HL-60 (cell line): ENCODE measurements around the gene OPHN1.

Source experiments
- DNase-seq, 2 experiments: peaks; one replicate each; pipeline ENCODE4 v3.0.0-alpha.2; 2010 to 2020; ENCODE audit warnings: low read depth in 1 of 2, low spot score in 1 of 2
- H3K27ac ChIP-seq: fragments of 250-450 bp; sonication (Bioruptor Pico); replicated peaks from 2 replicates; pipeline ENCODE4 v1.5.1; 2020; ENCODE audit warnings: mild to moderate bottlenecking, moderate library complexity
- H3K27me3 ChIP-seq: fragments of 250-450 bp; sonication (Bioruptor Pico); 2 replicates; pipeline ENCODE4 v1.5.1; 2021; ENCODE audit warnings: mild to moderate bottlenecking, moderate library complexity; ENCODE audit not compliant: insufficient read depth, poor library complexity, severe bottlenecking
- H3K4me3 ChIP-seq: replicated peaks from 2 replicates; pipeline ENCODE4 v1.5.1; 2011; ENCODE audit warnings: mild to moderate bottlenecking, control low read depth, low read length; ENCODE audit not compliant: insufficient read depth
- GABPA ChIP-seq: IDR thresholded peaks from 2 replicates; pipeline ENCODE4 v1.6.1; 2012; ENCODE audit warnings: low read depth
- POLR2AphosphoS5 ChIP-seq: IDR thresholded peaks from 2 replicates; pipeline ENCODE4 v1.6.1; 2012; ENCODE audit warnings: low read depth
- SPI1 ChIP-seq: IDR thresholded peaks from 2 replicates; pipeline ENCODE4 v1.6.1; 2012; ENCODE audit warnings: low read depth, mild to moderate bottlenecking, borderline replicate concordance
- TF ChIP-seq, protein P1 (sequence below): IDR thresholded peaks from 2 replicates; pipeline ENCODE4 v1.6.1; 2012; ENCODE audit warnings: low read depth; ENCODE audit not compliant: insufficient replicate concordance
- TF ChIP-seq, protein P2 (sequence below): IDR thresholded peaks from one replicate; pipeline ENCODE4 v1.5.1; 2011; ENCODE audit warnings: low read length, control low read depth, inconsistent platforms; ENCODE audit not compliant: insufficient read depth

The OPHN1 gene

DNA sequence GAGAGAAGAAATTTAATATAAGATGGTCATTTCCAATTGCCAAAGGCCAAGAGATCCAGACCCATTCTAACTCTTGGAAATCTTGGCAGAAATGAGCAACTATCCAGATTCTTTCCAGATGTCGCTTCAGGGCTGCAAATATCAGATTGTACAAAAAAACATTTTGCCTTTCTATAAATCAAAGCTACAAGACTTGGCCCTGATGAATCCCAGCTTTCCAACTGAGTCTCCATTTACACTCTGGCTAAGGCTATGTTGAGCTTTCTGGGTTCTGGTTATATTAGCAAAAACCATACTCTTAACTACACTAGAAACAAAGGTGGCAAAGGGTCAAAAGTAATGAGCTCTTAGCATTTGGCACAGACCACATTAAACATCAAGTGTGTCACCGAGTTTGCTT is 345.8 kb downstream of the OPHN1 start:
- Histone ChIP-seq H3K27me3 (no peaks in the 10 kb centered on the region), H3K27ac (no peak overlapping the region), H3K4me3 (no peak overlapping the region)
- no peak for DNase-seq
- TF ChIP-seq, protein P1, sequence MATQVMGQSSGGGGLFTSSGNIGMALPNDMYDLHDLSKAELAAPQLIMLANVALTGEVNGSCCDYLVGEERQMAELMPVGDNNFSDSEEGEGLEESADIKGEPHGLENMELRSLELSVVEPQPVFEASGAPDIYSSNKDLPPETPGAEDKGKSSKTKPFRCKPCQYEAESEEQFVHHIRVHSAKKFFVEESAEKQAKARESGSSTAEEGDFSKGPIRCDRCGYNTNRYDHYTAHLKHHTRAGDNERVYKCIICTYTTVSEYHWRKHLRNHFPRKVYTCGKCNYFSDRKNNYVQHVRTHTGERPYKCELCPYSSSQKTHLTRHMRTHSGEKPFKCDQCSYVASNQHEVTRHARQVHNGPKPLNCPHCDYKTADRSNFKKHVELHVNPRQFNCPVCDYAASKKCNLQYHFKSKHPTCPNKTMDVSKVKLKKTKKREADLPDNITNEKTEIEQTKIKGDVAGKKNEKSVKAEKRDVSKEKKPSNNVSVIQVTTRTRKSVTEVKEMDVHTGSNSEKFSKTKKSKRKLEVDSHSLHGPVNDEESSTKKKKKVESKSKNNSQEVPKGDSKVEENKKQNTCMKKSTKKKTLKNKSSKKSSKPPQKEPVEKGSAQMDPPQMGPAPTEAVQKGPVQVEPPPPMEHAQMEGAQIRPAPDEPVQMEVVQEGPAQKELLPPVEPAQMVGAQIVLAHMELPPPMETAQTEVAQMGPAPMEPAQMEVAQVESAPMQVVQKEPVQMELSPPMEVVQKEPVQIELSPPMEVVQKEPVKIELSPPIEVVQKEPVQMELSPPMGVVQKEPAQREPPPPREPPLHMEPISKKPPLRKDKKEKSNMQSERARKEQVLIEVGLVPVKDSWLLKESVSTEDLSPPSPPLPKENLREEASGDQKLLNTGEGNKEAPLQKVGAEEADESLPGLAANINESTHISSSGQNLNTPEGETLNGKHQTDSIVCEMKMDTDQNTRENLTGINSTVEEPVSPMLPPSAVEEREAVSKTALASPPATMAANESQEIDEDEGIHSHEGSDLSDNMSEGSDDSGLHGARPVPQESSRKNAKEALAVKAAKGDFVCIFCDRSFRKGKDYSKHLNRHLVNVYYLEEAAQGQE = no peak
- TF ChIP-seq POLR2AphosphoS5 = no peak
- no peak for TF ChIP-seq SPI1
- TF ChIP-seq, protein P2, sequence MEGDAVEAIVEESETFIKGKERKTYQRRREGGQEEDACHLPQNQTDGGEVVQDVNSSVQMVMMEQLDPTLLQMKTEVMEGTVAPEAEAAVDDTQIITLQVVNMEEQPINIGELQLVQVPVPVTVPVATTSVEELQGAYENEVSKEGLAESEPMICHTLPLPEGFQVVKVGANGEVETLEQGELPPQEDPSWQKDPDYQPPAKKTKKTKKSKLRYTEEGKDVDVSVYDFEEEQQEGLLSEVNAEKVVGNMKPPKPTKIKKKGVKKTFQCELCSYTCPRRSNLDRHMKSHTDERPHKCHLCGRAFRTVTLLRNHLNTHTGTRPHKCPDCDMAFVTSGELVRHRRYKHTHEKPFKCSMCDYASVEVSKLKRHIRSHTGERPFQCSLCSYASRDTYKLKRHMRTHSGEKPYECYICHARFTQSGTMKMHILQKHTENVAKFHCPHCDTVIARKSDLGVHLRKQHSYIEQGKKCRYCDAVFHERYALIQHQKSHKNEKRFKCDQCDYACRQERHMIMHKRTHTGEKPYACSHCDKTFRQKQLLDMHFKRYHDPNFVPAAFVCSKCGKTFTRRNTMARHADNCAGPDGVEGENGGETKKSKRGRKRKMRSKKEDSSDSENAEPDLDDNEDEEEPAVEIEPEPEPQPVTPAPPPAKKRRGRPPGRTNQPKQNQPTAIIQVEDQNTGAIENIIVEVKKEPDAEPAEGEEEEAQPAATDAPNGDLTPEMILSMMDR = no peak
- no peak for TF ChIP-seq GABPA

DNA sequence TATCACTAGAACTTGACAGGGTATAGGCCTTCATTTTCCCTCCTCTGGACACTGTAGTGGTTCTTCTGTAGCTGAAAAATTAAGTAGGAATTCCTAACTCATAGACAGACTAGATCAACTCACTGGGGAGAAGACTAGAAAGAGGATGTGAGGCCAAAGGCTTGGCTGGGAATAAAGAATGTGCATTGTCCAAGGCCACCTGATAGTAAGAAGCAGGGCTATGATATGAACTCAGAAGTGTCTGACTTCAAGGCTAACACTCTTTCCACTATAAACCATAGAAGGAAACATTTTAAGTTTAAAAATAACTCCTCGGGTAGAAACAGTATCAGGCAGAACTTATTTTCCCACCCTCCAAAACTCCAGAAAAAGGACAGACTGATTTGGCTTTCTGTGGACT is 346.6 kb downstream of the OPHN1 start:
- no peak overlapping the region for H3K4me3 ChIP-seq
- DNase-seq = no peak
- TF ChIP-seq, protein P2 = no peak
- TF ChIP-seq GABPA (no peak), POLR2AphosphoS5 (no peak), SPI1 (no peak)
- TF ChIP-seq, protein P1 = no peak
- H3K27me3 ChIP-seq = no peaks in the 10 kb centered on the region
- H3K27ac ChIP-seq = no peak overlapping the region

DNA sequence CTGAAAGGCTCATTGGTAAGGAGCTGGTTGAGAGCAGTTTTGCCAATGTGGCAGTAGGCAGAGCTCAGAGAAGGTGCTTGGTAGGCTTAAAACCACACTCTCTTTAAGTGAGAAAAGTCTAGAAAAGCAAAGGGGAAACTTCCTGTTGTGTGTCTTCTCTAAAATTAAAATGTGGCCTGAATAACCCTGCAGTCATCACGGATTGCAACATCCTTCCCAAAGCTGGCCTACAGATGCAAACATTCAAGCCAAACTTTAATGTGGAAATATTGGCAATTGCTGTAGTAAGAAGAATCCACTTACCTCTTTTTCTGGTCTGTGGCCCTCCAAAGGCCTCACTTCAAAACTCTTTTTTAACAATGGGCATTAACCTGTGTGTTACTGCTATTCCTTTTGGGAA is 348.5 kb downstream of the OPHN1 start:
- DNase-seq = peak; percentile 53 to 58
- TF ChIP-seq GABPA (no peak), SPI1 (no peak), POLR2AphosphoS5 (no peak)
- TF ChIP-seq, protein P2 = no peak
- TF ChIP-seq, protein P1 = no peak
- Histone ChIP-seq H3K4me3 (no peak overlapping the region), H3K27ac (peak overlapping the region; percentile 44), H3K27me3 (no peaks in the 10 kb centered on the region)
